K562 (cell line): Measurements from ENCODE around the gene SOS1. TPM values are rescaled to one million over a fixed set of nuclear protein-coding genes. Genes with fewer than 3 reads are reported as not detected.

ENCODE experiments used
- DNMT1 ChIP-seq: fragments of 450-650 bp; IDR thresholded peaks from 2 replicates; pipeline ENCODE4 v1.6.1; 2016; ENCODE audit warnings: antibody characterized with exemption, mild to moderate bottlenecking
- ELF4 ChIP-seq: fragments of 450-650 bp; formaldehyde crosslinking; IDR thresholded peaks from 2 replicates; pipeline ENCODE4 v1.4.0; 2022; ENCODE audit warnings: missing genetic modification characterization
- FOXK2 ChIP-seq, 2 experiments: fragments of 450-650 bp; IDR thresholded peaks in 1 of 2; conservative IDR thresholded peaks in 1 of 2; 2 replicates each; pipeline ENCODE4 v1.6.1; 2016; ENCODE audit warnings: low read depth in 2 of 2, mild to moderate bottlenecking in 1 of 2
- HNRNPLL ChIP-seq: fragments of 200-400 bp; formaldehyde crosslinking; IDR thresholded peaks from 2 replicates; pipeline ENCODE4 v1.6.1; 2017; ENCODE audit warnings: low read length, low read depth, mild to moderate bottlenecking; ENCODE audit not compliant: poor library complexity, severe bottlenecking
- NR4A1 ChIP-seq, 2 experiments: fragments of 250-450 bp in 1 of 2; fragments of 450-650 bp in 1 of 2; sonication (Bioruptor Pico) in 1 of 2; IDR thresholded peaks; 2 replicates each; pipeline versions ENCODE4 v1.4.0 to v1.6.1; 2016 to 2020; ENCODE audit warnings: mild to moderate bottlenecking in 2 of 2, missing compliant biosample characterization in 1 of 2, missing genetic modification characterization in 1 of 2, moderate library complexity in 1 of 2
- RB1 ChIP-seq: fragments of 450-650 bp; IDR thresholded peaks from 2 replicates; pipeline ENCODE4 v1.6.1; 2017; ENCODE audit warnings: low read depth, mild to moderate bottlenecking
- ZNF165 ChIP-seq: fragments of 250-450 bp; sonication (Bioruptor Pico); IDR thresholded peaks from 2 replicates; pipeline ENCODE4 v1.4.0; 2020; ENCODE audit warnings: borderline replicate concordance
- ZNF316 ChIP-seq: fragments of 450-650 bp; IDR thresholded peaks from 2 replicates; pipeline ENCODE4 v1.6.1; 2016
- ZNF318 ChIP-seq, 2 experiments: fragments of 450-650 bp; IDR thresholded peaks; 2 replicates each; pipeline ENCODE4 v1.6.1; 2016; ENCODE audit warnings: mild to moderate bottlenecking in 2 of 2, borderline replicate concordance in 1 of 2, low read depth in 1 of 2, moderate library complexity in 1 of 2
- ZNF407 ChIP-seq: fragments of 450-650 bp; IDR thresholded peaks from 2 replicates; pipeline ENCODE4 v1.6.1; 2016; ENCODE audit warnings: low read depth
- polyA plus RNA-seq, 8 experiments: library from polyadenylated mRNA; depleted of rRNA in 4 of 8; stranded (reverse) in 5 of 8; unstranded in 3 of 8; fragments of >200 nt; fragmentation: Nextera tagmentation in 2 of 8; fragmentation: Illumina TruSeq in 1 of 8; extraction: Ambion mirVana in 2 of 8; extraction: Trizol in 1 of 8; gene quantifications; 2 replicates each; pipeline versions ENCODE4 v1.2.1 to v1.2.3, GENCODE V29; 2011 to 2014; ENCODE audit warnings: inconsistent platforms in 1 of 8, missing spikeins in 1 of 8
- total RNA-seq, 7 experiments: library from RNA; depleted of rRNA in 6 of 7; stranded (reverse); fragments of >200 nt in 6 of 7; fragmentation: Illumina TruSeq in 2 of 7; extraction: Trizol in 2 of 7; gene quantifications; 2 replicates each; pipeline versions ENCODE4 v1.2.1 to v1.2.3, GENCODE V29; 2011 to 2021; ENCODE audit warnings: low replicate concordance in 1 of 7

The SOS1 gene
- total and polyA plus RNA-seq, 9 of the 15 experiments (the other 6 are each of a cell fraction or from before 2014, with no cell fraction given), result 2.5 to 27.1 (median 16.3) TPM

- no peak for TF ChIP-seq NR4A1 (CRISPR knock-in tag; IDR thresholded peaks at IDR 0.05)
- 0 out of 2 replicates have a peak, but pooled peaks have one; percentile 75 for TF ChIP-seq NR4A1 (tag; IDR thresholded peaks at IDR 0.05)
- no peak for TF ChIP-seq DNMT1
- no peak for TF ChIP-seq ZNF318 (IDR thresholded peaks at IDR 0.05; ENCODE audit: borderline replicate concordance in 1 of 2, low read depth in 1 of 2)
- TF ChIP-seq ZNF316, result no peak
- TF ChIP-seq HNRNPLL, result peak; percentile 5
- TF ChIP-seq ZNF407, result no peak
- TF ChIP-seq ZNF165 (CRISPR knock-in tag), result no peak
- TF ChIP-seq ELF4, result no peak
- no peak for TF ChIP-seq RB1
- no peak for TF ChIP-seq FOXK2 (conservative IDR thresholded peaks at IDR 0.05 in 1 of 2, IDR thresholded peaks at IDR 0.05 in 1 of 2; ENCODE audit: low read depth in 2 of 2)
Measured at GRCh38 chr2:39123436-39123999, 2.7 kb upstream of the SOS1 start (continued).
